Smooth muscle cell (in vitro differentiated cells): ENCODE results near the gene CCDC60. TPM values are rescaled to one million over a fixed set of nuclear protein-coding genes. Genes with fewer than 3 reads are reported as not detected.

Source experiments
- DNase-seq: peaks from one replicate; lab custom pipeline; 2025; ENCODE audit not compliant: unreplicated experiment; lab: John Stamatoyannopoulos, UW
- H2AFZ ChIP-seq: fragments of 200-600 bp; sonication (generic); 2 replicates; pipeline ENCODE4 v1.6.0; 2016; ENCODE audit warnings: antibody characterized with exemption, low read depth, mild to moderate bottlenecking
- H3F3A ChIP-seq: fragments of 200-600 bp; sonication (generic); 2 replicates; pipeline ENCODE4 v1.6.0; 2017; ENCODE audit warnings: antibody characterized with exemption, low read depth
- H3K27ac ChIP-seq: fragments of 200-600 bp; sonication (generic); 2 replicates; pipeline ENCODE4 v1.5.1; 2016; ENCODE audit warnings: low read depth, mild to moderate bottlenecking
- H3K27me3 ChIP-seq: fragments of 200-600 bp; sonication (generic); 2 replicates; pipeline ENCODE4 v1.6.1; 2016; ENCODE audit warnings: low read depth, mild to moderate bottlenecking
- H3K36me3 ChIP-seq: fragments of 200-600 bp; sonication (generic); 2 replicates; pipeline ENCODE4 v1.5.1; 2016; ENCODE audit warnings: low read depth
- H3K4me1 ChIP-seq: fragments of 200-600 bp; sonication (generic); 2 replicates; pipeline ENCODE4 v1.5.1; 2016; ENCODE audit warnings: low read depth
- H3K4me2 ChIP-seq: fragments of 200-600 bp; sonication (generic); 2 replicates; pipeline ENCODE4 v1.6.0; 2016; ENCODE audit warnings: mild to moderate bottlenecking
- H3K4me3 ChIP-seq: fragments of 200-600 bp; sonication (generic); 2 replicates; pipeline ENCODE4 v1.5.1; 2016; ENCODE audit warnings: mild to moderate bottlenecking
- H3K79me2 ChIP-seq: fragments of 200-600 bp; sonication (generic); 2 replicates; pipeline ENCODE4 v1.6.0; 2016; ENCODE audit warnings: low read depth, mild to moderate bottlenecking
- H3K9ac ChIP-seq: fragments of 200-600 bp; sonication (generic); 2 replicates; pipeline ENCODE4 v1.6.0; 2016; ENCODE audit warnings: low read depth
- H3K9me3 ChIP-seq: fragments of 200-600 bp; sonication (generic); replicated peaks from 2 replicates; pipeline ENCODE4 v1.5.1; 2016; ENCODE audit warnings: low read depth
- H4K20me1 ChIP-seq: fragments of 200-600 bp; sonication (generic); 2 replicates; pipeline ENCODE4 v1.6.0; 2016; ENCODE audit warnings: low read depth
- WGBS: methylation state at CpG from one replicate; pipeline ENCODE4 v1.1.7; 2016; ENCODE audit warnings: low lambda C conversion rate; 5-methylcytosine and 5-hydroxymethylcytosine counted together
- polyA plus RNA-seq: library from polyadenylated mRNA; unstranded; fragments of >200 nt; fragmentation: Nextera tagmentation; extraction: Ambion mirVana; gene quantifications from 2 replicates; pipeline ENCODE4 v1.2.1, GENCODE V29; 2016
- total RNA-seq: library from RNA; depleted of rRNA; stranded (reverse); fragments of >200 nt; gene quantifications from 2 replicates; pipeline ENCODE4 v1.2.3, GENCODE V29; 2014
- TF ChIP-seq, protein P1 (sequence below): fragments of 200-600 bp; sonication (generic); IDR thresholded peaks from 2 replicates; pipeline ENCODE4 v1.5.1; 2017; ENCODE audit warnings: borderline replicate concordance, mild to moderate bottlenecking, antibody characterized with exemption; ENCODE audit not compliant: insufficient read depth, poor library complexity, severe bottlenecking

Gene CCDC60
- total and polyA plus RNA-seq, 2 experiments from 2014 or later: not detected

DNA sequence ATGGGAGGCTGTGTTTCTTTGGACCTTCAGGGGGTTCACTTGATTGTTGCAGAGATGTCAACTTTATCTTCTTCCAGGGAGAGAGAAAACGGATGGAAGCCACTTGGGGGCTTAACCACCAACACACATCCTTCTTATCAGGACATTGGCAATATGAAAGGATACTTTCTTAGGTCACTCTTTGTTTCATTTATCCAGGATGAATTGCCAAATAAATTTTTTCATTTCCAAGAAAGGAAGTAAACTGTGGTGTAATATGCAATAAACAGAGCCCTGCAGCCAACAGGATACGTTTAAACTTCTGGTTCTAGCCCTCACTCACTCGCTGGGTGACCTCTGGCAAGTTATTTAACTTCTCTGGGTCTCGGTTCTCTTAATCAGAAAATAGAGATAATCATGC lies 77.8 kb downstream of the CCDC60 start:
- no peaks in the 10 kb centered on the region for H3K36me3 ChIP-seq
- H3K27me3 ChIP-seq: no peaks in the 10 kb centered on the region
- H3F3A ChIP-seq: no peaks in the 10 kb centered on the region
- H2AFZ ChIP-seq: no peak overlapping the region
- 71% methylated on average over 4 of the region's 4 CpGs for whole genome bisulfite sequencing
- DNase-seq: no peak
- no peaks in the 10 kb centered on the region for H3K4me1 ChIP-seq
- H3K27ac ChIP-seq: no peak overlapping the region
- no peak overlapping the region for H3K9ac ChIP-seq
- no peak overlapping the region for H3K4me3 ChIP-seq
- no peaks in the 10 kb centered on the region for H4K20me1 ChIP-seq
- no peaks in the 10 kb centered on the region for H3K9me3 ChIP-seq
- TF ChIP-seq, protein P1, sequence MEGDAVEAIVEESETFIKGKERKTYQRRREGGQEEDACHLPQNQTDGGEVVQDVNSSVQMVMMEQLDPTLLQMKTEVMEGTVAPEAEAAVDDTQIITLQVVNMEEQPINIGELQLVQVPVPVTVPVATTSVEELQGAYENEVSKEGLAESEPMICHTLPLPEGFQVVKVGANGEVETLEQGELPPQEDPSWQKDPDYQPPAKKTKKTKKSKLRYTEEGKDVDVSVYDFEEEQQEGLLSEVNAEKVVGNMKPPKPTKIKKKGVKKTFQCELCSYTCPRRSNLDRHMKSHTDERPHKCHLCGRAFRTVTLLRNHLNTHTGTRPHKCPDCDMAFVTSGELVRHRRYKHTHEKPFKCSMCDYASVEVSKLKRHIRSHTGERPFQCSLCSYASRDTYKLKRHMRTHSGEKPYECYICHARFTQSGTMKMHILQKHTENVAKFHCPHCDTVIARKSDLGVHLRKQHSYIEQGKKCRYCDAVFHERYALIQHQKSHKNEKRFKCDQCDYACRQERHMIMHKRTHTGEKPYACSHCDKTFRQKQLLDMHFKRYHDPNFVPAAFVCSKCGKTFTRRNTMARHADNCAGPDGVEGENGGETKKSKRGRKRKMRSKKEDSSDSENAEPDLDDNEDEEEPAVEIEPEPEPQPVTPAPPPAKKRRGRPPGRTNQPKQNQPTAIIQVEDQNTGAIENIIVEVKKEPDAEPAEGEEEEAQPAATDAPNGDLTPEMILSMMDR: no peak
- no peaks in the 10 kb centered on the region for H3K79me2 ChIP-seq
- no peak overlapping the region for H3K4me2 ChIP-seq

- H3K4me3 ChIP-seq: no peak overlapping the region
- TF ChIP-seq, protein P1: peak; percentile 88
- 35% methylated on average over 21 of the region's 21 CpGs for WGBS
- peak; percentile 10 for DNase-seq
- H3F3A ChIP-seq: no peaks in the 10 kb centered on the region
- no peak overlapping the region for H2AFZ ChIP-seq
- no peaks in the 10 kb centered on the region for H3K9me3 ChIP-seq
- H3K27me3 ChIP-seq: no peaks in the 10 kb centered on the region
- no peak overlapping the region for H3K4me2 ChIP-seq
- no peaks in the 10 kb centered on the region for H3K79me2 ChIP-seq
- H4K20me1 ChIP-seq: no peaks in the 10 kb centered on the region
- no peaks in the 10 kb centered on the region for H3K4me1 ChIP-seq
- H3K9ac ChIP-seq: no peak overlapping the region
- H3K27ac ChIP-seq: no peak overlapping the region
- H3K36me3 ChIP-seq: no peaks in the 10 kb centered on the region
Observed at GRCh38 chr12:119412811-119413794, 78.6 kb downstream of the CCDC60 start.

DNA sequence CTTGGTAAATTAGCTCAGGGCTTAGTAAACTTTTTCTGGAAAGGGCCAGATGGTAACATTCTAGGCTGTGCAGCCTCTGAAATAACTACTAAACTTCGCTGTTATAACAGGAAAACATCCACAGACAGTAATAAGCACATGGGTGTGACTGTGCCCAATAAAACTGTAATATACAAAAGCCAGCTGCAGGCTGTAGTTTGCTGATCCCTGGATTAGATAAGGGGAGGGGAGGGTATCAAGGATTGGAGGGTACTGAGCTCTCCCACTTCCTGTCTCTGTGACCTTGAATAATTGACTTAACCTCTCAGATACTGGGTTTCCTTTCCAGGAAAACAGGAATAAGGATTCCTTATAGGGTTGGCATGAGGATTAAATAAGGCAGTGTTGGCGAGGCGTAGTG lies 81.2 kb downstream of the CCDC60 start:
- H2AFZ ChIP-seq: no peak overlapping the region
- DNase-seq: no peak
- H3K27me3 ChIP-seq: no peaks in the 10 kb centered on the region
- 52% methylated on average over 3 of the region's 3 CpGs for WGBS
- H3K4me2 ChIP-seq: no peak overlapping the region
- H3F3A ChIP-seq: no peaks in the 10 kb centered on the region
- no peaks in the 10 kb centered on the region for H4K20me1 ChIP-seq
- no peaks in the 10 kb centered on the region for H3K79me2 ChIP-seq
- H3K4me3 ChIP-seq: no peak overlapping the region
- H3K4me1 ChIP-seq: no peaks in the 10 kb centered on the region
- H3K9ac ChIP-seq: no peak overlapping the region
- H3K27ac ChIP-seq: no peak overlapping the region
- no peaks in the 10 kb centered on the region for H3K9me3 ChIP-seq
- no peaks in the 10 kb centered on the region for H3K36me3 ChIP-seq
- TF ChIP-seq, protein P1: no peak
